Measurements from ENCODE around the gene MRPL17. TPM values are rescaled to one million over a fixed set of nuclear protein-coding genes. Genes with fewer than 3 reads are reported as not detected.

Gene MRPL17
- total and polyA plus RNA-seq, 3 donors from 2014 or later = 21.0 to 49.5 (median 22.7) TPM

DNA sequence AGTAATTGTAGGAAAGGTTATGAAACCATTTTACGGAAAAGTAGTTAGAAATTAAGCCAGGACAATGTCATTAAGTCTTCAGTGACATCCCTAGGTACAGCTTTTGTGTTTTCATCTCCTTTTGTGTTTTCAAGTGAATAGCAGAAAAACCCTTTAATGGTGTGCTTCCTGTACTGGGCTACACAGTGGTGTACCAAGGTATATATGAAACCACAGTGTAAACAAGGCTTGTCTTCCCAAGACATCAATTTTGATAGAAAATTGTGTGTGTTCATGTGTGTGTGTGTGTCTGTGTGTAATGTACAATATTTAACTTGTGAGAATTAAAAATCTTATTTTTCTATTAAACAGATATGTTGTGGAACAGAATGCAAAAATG lies 8.9 kb downstream of the MRPL17 start:
- WGBS, 2 donors = 93 to 96% methylated on average over 1 of the region's 1 CpG
- H3K9me3 ChIP-seq = no peaks in the 10 kb centered on the region
- no peak for TF ChIP-seq POLR2A (IDR thresholded peaks at IDR 0.05)
- TF ChIP-seq, protein P1, sequence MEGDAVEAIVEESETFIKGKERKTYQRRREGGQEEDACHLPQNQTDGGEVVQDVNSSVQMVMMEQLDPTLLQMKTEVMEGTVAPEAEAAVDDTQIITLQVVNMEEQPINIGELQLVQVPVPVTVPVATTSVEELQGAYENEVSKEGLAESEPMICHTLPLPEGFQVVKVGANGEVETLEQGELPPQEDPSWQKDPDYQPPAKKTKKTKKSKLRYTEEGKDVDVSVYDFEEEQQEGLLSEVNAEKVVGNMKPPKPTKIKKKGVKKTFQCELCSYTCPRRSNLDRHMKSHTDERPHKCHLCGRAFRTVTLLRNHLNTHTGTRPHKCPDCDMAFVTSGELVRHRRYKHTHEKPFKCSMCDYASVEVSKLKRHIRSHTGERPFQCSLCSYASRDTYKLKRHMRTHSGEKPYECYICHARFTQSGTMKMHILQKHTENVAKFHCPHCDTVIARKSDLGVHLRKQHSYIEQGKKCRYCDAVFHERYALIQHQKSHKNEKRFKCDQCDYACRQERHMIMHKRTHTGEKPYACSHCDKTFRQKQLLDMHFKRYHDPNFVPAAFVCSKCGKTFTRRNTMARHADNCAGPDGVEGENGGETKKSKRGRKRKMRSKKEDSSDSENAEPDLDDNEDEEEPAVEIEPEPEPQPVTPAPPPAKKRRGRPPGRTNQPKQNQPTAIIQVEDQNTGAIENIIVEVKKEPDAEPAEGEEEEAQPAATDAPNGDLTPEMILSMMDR (IDR thresholded peaks at IDR 0.05) = no peak
- DNase-seq = no peak
- H3K4me3 ChIP-seq = no peak overlapping the region
- H3K36me3 ChIP-seq (ENCODE audit: low read depth, missing control alignments) = no peaks in the 10 kb centered on the region
- intact Hi-C loops (cut with DNase I; ENCODE audit: low total_unique reads) = no loop called here
- no peaks in the 10 kb centered on the region for H3K27me3 ChIP-seq
- H3K27ac ChIP-seq = no peak overlapping the region
- no peaks in the 10 kb centered on the region for H3K4me1 ChIP-seq

DNA sequence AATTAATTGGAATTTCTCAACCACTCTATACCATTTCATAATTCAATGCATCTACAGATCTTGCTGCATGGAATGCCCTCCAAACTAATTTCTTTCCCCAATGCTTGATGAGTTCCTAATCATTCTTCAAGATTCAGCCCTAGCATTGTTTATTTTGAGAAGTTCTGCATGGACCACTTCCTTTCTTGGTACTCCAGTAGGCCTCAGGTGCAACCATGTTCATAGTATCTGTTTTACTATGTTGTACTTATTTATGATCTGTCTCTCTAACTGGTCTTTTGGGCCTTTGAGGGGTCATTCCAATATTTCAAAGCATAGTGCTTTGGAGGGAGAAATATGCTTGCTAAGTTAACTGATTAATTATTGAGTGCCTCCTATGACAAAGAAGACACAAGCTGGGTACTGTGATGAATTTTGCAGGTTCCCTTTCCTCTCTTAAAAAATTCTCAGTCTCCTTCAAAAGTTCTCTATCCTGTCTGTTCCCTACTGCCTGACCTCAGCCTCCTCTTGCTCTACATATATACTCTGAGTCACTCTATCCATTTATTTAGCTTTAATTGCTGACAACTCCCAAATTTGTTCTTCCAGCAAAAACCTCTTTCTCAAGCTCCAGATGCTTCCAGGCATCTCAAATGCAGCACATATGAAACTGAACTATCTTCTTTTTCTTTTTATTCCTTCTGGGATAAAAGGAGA lies 9.5 kb downstream of the MRPL17 start:
- H3K4me1 ChIP-seq = no peaks in the 10 kb centered on the region
- no peak for DNase-seq
- no peak overlapping the region for H3K4me3 ChIP-seq
- H3K27me3 ChIP-seq = no peaks in the 10 kb centered on the region
- intact Hi-C loops (cut with DNase I; ENCODE audit: low total_unique reads) = no loop called here
- H3K27ac ChIP-seq = no peak overlapping the region
- H3K9me3 ChIP-seq = no peaks in the 10 kb centered on the region
- no peak for TF ChIP-seq POLR2A (IDR thresholded peaks at IDR 0.05)
- TF ChIP-seq, protein P1 (IDR thresholded peaks at IDR 0.05) = no peak
- H3K36me3 ChIP-seq (ENCODE audit: low read depth, missing control alignments) = no peaks in the 10 kb centered on the region

DNA sequence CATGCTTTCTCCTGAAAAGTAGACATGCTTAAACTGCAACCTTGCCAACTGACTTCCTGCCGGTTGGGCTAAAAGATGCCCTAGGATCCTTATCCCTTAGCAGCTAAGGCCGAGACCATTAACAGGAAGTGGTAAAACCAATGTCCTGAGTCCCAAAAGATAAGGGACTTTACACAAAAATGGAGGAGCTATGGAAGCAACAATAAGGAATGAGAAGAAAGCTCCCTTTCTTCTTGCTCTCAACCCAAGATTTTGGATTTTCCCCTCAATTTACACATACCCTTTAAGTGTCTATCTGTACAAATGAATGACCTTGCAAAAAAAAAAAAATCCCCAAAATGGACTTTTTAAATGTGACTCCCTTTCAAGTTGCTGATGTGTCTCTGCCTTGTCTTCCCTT lies 11.1 kb downstream of the MRPL17 start:
- DNase-seq = no peak
- Histone ChIP-seq H3K9me3 (no peaks in the 10 kb centered on the region), H3K27ac (no peak overlapping the region), H3K27me3 (no peaks in the 10 kb centered on the region), H3K36me3 (ENCODE audit: low read depth, missing control alignments) (no peaks in the 10 kb centered on the region), H3K4me1 (no peaks in the 10 kb centered on the region), H3K4me3 (no peak overlapping the region)
- WGBS, 2 donors = 80 to 83% methylated on average over 2 of the region's 2 CpGs
- intact Hi-C loops (cut with DNase I; ENCODE audit: low total_unique reads) = no loop called here
- TF ChIP-seq, protein P1 (IDR thresholded peaks at IDR 0.05) = no peak
- TF ChIP-seq POLR2A (IDR thresholded peaks at IDR 0.05) = no peak

DNA sequence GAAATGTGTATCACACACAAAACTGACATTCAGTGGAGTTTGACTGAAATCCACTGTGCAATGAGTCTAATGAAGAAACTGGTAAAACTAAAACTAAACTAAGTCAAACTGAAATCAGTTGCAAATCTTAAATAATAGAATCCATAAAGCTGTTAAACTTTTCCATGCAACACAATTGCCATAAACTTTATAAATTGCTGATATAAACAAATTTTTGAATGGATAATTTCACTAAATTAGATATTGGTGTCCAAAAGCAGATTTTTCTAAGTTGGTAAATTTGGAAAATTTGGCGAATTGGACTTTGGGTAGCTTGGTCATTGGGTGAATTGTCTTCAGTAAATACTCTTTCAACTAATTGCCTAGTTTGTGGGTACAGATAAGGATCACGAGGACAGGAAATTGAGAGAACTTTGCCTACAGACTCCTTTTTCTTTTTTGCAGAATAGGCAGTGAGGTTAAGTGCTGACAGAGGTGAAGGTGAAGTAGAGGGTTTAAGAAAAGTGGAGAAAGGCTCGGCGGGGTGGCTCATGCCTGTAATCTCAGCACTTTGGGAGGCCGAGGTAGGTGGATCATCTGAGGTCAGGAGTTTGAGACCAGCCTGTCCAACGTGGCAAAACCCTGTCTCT lies 12.8 kb downstream of the MRPL17 start:
- no peaks in the 10 kb centered on the region for H3K4me1 ChIP-seq
- intact Hi-C loops (cut with DNase I; ENCODE audit: low total_unique reads) = no loop called here
- DNase-seq = no peak
- H3K9me3 ChIP-seq = no peaks in the 10 kb centered on the region
- H3K27me3 ChIP-seq = no peaks in the 10 kb centered on the region
- H3K36me3 ChIP-seq (ENCODE audit: low read depth, missing control alignments) = no peaks in the 10 kb centered on the region
- no peak overlapping the region for H3K4me3 ChIP-seq
- WGBS, 2 donors = 83 to 85% methylated on average over 6 of the region's 6 CpGs
- H3K27ac ChIP-seq = no peak overlapping the region
- TF ChIP-seq POLR2A (IDR thresholded peaks at IDR 0.05) = no peak
- TF ChIP-seq, protein P1 (IDR thresholded peaks at IDR 0.05) = no peak

Measured in testis (tissue), 3 donors.